Liver (tissue), 9 donors: ENCODE results near the gene GIGYF1. TPM values are rescaled to one million over a fixed set of nuclear protein-coding genes. Genes with fewer than 3 reads are reported as not detected.
A peak's percentile ranks its signal among the peaks of the same experiment; 100 is the strongest.

Experiments used
- DNase-seq: peaks from one replicate; pipeline ENCODE4 v3.0.0-alpha.2; 2017; ENCODE audit warnings: low spot score
- H3K27ac ChIP-seq, 2 donors: one replicate each; pipeline ENCODE4 v1.7.0; 2013; ENCODE audit warnings: inconsistent platforms in 2 of 2, low read length in 2 of 2, control low read depth in 1 of 2, low read depth in 1 of 2, mild to moderate bottlenecking in 1 of 2
- H3K27me3 ChIP-seq, 4 donors: one replicate each; pipeline versions ENCODE4 v1.6.1 to v1.7.0; 2013; ENCODE audit warnings: low read length in 3 of 4, inconsistent platforms in 1 of 4, mild to moderate bottlenecking in 1 of 4, moderate library complexity in 1 of 4; ENCODE audit not compliant: control insufficient read depth in 4 of 4, insufficient read depth in 4 of 4
- H3K36me3 ChIP-seq, 4 donors: one replicate each; pipeline versions ENCODE4 v1.6.1 to v1.7.0; 2013; ENCODE audit warnings: low read length in 3 of 4, mild to moderate bottlenecking in 3 of 4, low read depth in 1 of 4, moderate library complexity in 1 of 4; ENCODE audit not compliant: control insufficient read depth in 4 of 4, insufficient read depth in 3 of 4
- H3K4me1 ChIP-seq, 4 donors: one replicate each; pipeline versions ENCODE4 v1.6.1 to v1.7.0; 2013; ENCODE audit warnings: low read length in 3 of 4, mild to moderate bottlenecking in 3 of 4, moderate library complexity in 1 of 4; ENCODE audit not compliant: control insufficient read depth in 4 of 4, insufficient read depth in 4 of 4
- H3K4me3 ChIP-seq, 3 donors: one replicate each; pipeline versions ENCODE4 v1.6.1 to v1.7.0; 2013; ENCODE audit warnings: low read length in 3 of 3, control low read depth in 1 of 3, low read depth in 1 of 3, mild to moderate bottlenecking in 1 of 3
- H3K9ac ChIP-seq, 2 donors: one replicate each; pipeline ENCODE4 v1.7.0; 2013; ENCODE audit warnings: low read length in 2 of 2, mild to moderate bottlenecking in 2 of 2, moderate library complexity in 2 of 2, control low read depth in 1 of 2, low read depth in 1 of 2
- H3K9me3 ChIP-seq, 4 donors: one replicate each; pipeline versions ENCODE4 v1.6.1 to v1.7.0; 2013; ENCODE audit warnings: low read length in 3 of 4; ENCODE audit not compliant: control insufficient read depth in 4 of 4
- EGR1 ChIP-seq, 2 donors: IDR thresholded peaks; 2 replicates each; pipeline ENCODE4 v1.6.1; 2016 to 2018; ENCODE audit warnings: antibody characterized with exemption in 2 of 2, low read depth in 2 of 2
- FOXA1 ChIP-seq: IDR thresholded peaks from 2 replicates; pipeline ENCODE4 v1.6.1; 2016; ENCODE audit warnings: antibody characterized with exemption
- FOXA2 ChIP-seq: IDR thresholded peaks from 2 replicates; pipeline ENCODE4 v1.6.1; 2016; ENCODE audit warnings: antibody characterized with exemption
- GABPA ChIP-seq, 2 donors: IDR thresholded peaks in 1 of 2; conservative IDR thresholded peaks in 1 of 2; 2 replicates each; pipeline ENCODE4 v1.6.1; 2016; ENCODE audit warnings: antibody characterized with exemption in 2 of 2, mild to moderate bottlenecking in 1 of 2, moderate library complexity in 1 of 2
- HNF4A ChIP-seq, 2 donors: conservative IDR thresholded peaks; 2 replicates each; pipeline ENCODE4 v1.6.1; 2016; ENCODE audit warnings: antibody characterized with exemption in 2 of 2, mild to moderate bottlenecking in 2 of 2
- HNF4G ChIP-seq: IDR thresholded peaks from 2 replicates; pipeline ENCODE4 v1.6.1; 2016; ENCODE audit warnings: antibody characterized with exemption
- JUND ChIP-seq, 2 donors: IDR thresholded peaks; 2 replicates each; pipeline ENCODE4 v1.6.1; 2016; ENCODE audit warnings: antibody characterized with exemption in 2 of 2
- NR2F2 ChIP-seq: IDR thresholded peaks from 2 replicates; pipeline ENCODE4 v1.6.1; 2016; ENCODE audit warnings: antibody characterized with exemption
- RAD21 ChIP-seq, 2 donors: IDR thresholded peaks; 2 replicates each; pipeline ENCODE4 v1.6.1; 2016; ENCODE audit warnings: antibody characterized with exemption in 2 of 2, mild to moderate bottlenecking in 2 of 2
- RXRA ChIP-seq, 2 donors: IDR thresholded peaks; 2 replicates each; pipeline ENCODE4 v1.6.1; 2017 to 2018; ENCODE audit warnings: antibody characterized with exemption in 2 of 2, mild to moderate bottlenecking in 1 of 2
- SP1 ChIP-seq: IDR thresholded peaks from 2 replicates; pipeline ENCODE4 v1.6.1; 2018; ENCODE audit warnings: antibody characterized with exemption, mild to moderate bottlenecking
- TAF1 ChIP-seq: conservative IDR thresholded peaks from 2 replicates; pipeline ENCODE4 v1.6.1; 2016; ENCODE audit warnings: antibody characterized with exemption, mild to moderate bottlenecking
- YY1 ChIP-seq: IDR thresholded peaks from 2 replicates; pipeline ENCODE4 v1.6.1; 2016; ENCODE audit warnings: antibody characterized with exemption, mild to moderate bottlenecking
- WGBS: extraction: QIAGEN DNeasy Blood & Tissue Kit; methylation state at CpG from one replicate; pipeline ENCODE4 v1.1.7; 2013; 5-methylcytosine and 5-hydroxymethylcytosine counted together
- polyA plus RNA-seq, 2 donors: library from polyadenylated mRNA; stranded (reverse) in 1 of 2; unstranded in 1 of 2; fragments of 200-250 nt in 1 of 2; fragments of >200 nt in 1 of 2; fragmentation: Nextera tagmentation in 1 of 2; extraction: Ambion mirVana in 1 of 2; gene quantifications; one replicate each; pipeline versions ENCODE4 v1.2.1 to v1.2.3, GENCODE V29; 2013 to 2015
- total RNA-seq, 2 donors: library from RNA; depleted of rRNA; stranded (reverse); fragments of >200 nt; gene quantifications; one replicate each; pipeline ENCODE4 v1.2.3, GENCODE V29; 2014
- TF ChIP-seq, protein P1 (sequence below): IDR thresholded peaks from 2 replicates; pipeline ENCODE4 v1.6.1; 2016; ENCODE audit warnings: antibody characterized with exemption, mild to moderate bottlenecking
- TF ChIP-seq, protein P2 (sequence below): IDR thresholded peaks from 2 replicates; pipeline ENCODE4 v1.6.1; 2016; ENCODE audit warnings: antibody characterized with exemption
- TF ChIP-seq, protein P3 (sequence below): IDR thresholded peaks from 2 replicates; pipeline ENCODE4 v1.6.1; 2016; ENCODE audit warnings: antibody characterized with exemption
- TF ChIP-seq, protein P4 (sequence below): IDR thresholded peaks from 2 replicates; pipeline ENCODE4 v1.6.1; 2016; ENCODE audit warnings: antibody characterized with exemption
- TF ChIP-seq, protein P5 (sequence below): fragments of 150-350 bp; IDR thresholded peaks from 2 replicates; pipeline ENCODE4 v1.5.1; 2017; ENCODE audit warnings: improper control_type of control experiment, low read depth, low read length; ENCODE audit not compliant: missing input control
- donor health status: healthy.
- donor health status: healthy.
- donor health status: healthy.
- donor health status: healthy.
- donor health status: healthy.

GIGYF1 gene
- total and polyA plus RNA-seq, 4 donors, result 6.8 to 12.7 (median 10.1) TPM

DNA sequence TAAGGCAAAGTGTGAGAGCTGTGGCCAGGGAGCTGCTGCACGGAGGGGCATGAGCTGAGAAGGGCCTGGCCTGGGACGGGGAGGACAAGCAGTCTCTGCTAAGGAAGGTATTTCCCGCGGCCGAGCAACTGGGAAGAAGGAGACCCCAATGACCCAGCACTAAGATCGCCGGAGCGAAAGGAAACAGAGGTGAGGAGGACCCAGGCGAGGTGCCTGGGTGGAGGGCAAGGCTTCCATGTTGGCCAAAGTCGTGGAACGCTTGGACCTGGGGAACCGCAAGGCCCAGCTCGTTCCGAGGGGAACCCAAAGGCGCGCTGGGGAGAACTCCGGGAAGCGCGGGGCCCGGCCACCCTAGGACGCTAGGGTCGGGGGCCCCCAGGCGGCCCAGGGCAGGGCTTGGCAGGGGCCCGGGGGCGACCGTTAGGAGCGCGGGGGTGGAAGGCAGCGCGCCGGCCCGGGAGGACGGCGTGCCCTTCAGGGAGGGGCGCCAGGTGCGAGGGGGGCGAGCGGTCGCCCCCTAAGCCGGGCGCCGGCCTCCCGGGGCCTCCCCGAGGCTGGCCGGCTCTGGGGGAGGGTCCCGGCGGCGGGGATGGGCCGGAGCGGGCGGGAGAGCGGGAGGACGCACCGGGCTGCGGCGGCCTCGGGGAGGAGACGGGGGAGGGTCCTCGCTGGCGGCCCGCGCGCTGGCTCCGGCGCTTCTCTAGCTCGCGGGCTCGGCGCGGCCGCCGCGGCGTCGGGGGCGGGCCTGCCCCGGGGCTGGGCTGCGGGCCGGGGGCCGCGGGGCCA lies 545 bp downstream of the GIGYF1 start:
- H3K27ac ChIP-seq, result peak overlapping the region; percentile 2 to 63
- TF ChIP-seq, protein P1, sequence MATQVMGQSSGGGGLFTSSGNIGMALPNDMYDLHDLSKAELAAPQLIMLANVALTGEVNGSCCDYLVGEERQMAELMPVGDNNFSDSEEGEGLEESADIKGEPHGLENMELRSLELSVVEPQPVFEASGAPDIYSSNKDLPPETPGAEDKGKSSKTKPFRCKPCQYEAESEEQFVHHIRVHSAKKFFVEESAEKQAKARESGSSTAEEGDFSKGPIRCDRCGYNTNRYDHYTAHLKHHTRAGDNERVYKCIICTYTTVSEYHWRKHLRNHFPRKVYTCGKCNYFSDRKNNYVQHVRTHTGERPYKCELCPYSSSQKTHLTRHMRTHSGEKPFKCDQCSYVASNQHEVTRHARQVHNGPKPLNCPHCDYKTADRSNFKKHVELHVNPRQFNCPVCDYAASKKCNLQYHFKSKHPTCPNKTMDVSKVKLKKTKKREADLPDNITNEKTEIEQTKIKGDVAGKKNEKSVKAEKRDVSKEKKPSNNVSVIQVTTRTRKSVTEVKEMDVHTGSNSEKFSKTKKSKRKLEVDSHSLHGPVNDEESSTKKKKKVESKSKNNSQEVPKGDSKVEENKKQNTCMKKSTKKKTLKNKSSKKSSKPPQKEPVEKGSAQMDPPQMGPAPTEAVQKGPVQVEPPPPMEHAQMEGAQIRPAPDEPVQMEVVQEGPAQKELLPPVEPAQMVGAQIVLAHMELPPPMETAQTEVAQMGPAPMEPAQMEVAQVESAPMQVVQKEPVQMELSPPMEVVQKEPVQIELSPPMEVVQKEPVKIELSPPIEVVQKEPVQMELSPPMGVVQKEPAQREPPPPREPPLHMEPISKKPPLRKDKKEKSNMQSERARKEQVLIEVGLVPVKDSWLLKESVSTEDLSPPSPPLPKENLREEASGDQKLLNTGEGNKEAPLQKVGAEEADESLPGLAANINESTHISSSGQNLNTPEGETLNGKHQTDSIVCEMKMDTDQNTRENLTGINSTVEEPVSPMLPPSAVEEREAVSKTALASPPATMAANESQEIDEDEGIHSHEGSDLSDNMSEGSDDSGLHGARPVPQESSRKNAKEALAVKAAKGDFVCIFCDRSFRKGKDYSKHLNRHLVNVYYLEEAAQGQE, result no peak
- TF ChIP-seq YY1 (no peak), FOXA2 (no peak), GABPA (IDR thresholded peaks at IDR 0.05 in 1 of 2, conservative IDR thresholded peaks at IDR 0.05 in 1 of 2) (no peak), NR2F2 (no peak), JUND (IDR thresholded peaks at IDR 0.05) (no peak), SP1 (no peak), HNF4G (no peak), RAD21 (IDR thresholded peaks at IDR 0.05) (no peak), RXRA (IDR thresholded peaks at IDR 0.05) (no peak), HNF4A (conservative IDR thresholded peaks at IDR 0.05) (no peak), EGR1 (IDR thresholded peaks at IDR 0.05; ENCODE audit: low read depth in 2 of 2) (no peak), TAF1 (no peak), FOXA1 (no peak)
- TF ChIP-seq, protein P2, sequence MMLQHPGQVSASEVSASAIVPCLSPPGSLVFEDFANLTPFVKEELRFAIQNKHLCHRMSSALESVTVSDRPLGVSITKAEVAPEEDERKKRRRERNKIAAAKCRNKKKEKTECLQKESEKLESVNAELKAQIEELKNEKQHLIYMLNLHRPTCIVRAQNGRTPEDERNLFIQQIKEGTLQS, result no peak
- TF ChIP-seq, protein P3, sequence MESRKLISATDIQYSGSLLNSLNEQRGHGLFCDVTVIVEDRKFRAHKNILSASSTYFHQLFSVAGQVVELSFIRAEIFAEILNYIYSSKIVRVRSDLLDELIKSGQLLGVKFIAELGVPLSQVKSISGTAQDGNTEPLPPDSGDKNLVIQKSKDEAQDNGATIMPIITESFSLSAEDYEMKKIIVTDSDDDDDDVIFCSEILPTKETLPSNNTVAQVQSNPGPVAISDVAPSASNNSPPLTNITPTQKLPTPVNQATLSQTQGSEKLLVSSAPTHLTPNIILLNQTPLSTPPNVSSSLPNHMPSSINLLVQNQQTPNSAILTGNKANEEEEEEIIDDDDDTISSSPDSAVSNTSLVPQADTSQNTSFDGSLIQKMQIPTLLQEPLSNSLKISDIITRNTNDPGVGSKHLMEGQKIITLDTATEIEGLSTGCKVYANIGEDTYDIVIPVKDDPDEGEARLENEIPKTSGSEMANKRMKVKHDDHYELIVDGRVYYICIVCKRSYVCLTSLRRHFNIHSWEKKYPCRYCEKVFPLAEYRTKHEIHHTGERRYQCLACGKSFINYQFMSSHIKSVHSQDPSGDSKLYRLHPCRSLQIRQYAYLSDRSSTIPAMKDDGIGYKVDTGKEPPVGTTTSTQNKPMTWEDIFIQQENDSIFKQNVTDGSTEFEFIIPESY, result no peak
- TF ChIP-seq, protein P4, sequence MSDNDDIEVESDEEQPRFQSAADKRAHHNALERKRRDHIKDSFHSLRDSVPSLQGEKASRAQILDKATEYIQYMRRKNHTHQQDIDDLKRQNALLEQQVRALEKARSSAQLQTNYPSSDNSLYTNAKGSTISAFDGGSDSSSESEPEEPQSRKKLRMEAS, result no peak
- TF ChIP-seq, protein P5, sequence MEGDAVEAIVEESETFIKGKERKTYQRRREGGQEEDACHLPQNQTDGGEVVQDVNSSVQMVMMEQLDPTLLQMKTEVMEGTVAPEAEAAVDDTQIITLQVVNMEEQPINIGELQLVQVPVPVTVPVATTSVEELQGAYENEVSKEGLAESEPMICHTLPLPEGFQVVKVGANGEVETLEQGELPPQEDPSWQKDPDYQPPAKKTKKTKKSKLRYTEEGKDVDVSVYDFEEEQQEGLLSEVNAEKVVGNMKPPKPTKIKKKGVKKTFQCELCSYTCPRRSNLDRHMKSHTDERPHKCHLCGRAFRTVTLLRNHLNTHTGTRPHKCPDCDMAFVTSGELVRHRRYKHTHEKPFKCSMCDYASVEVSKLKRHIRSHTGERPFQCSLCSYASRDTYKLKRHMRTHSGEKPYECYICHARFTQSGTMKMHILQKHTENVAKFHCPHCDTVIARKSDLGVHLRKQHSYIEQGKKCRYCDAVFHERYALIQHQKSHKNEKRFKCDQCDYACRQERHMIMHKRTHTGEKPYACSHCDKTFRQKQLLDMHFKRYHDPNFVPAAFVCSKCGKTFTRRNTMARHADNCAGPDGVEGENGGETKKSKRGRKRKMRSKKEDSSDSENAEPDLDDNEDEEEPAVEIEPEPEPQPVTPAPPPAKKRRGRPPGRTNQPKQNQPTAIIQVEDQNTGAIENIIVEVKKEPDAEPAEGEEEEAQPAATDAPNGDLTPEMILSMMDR, result no peak
- peak overlapping the region; percentile 29 to 94 (median 56) for H3K4me3 ChIP-seq
- peak overlapping the region in 1 of 2 donors; percentile 1 for H3K9ac ChIP-seq
- no peaks in the 10 kb centered on the region for H3K9me3 ChIP-seq
- under 1% methylated on average over 81 of the region's 81 CpGs for WGBS
- peaks cover 7 to 32% (median 21%) of the 10 kb centered on the region in 4 donors for H3K4me1 ChIP-seq
- DNase-seq, result peak; percentile 39
- no peaks in the 10 kb centered on the region for H3K27me3 ChIP-seq
- H3K36me3 ChIP-seq, result peaks cover 0 to 3% (median 0%) of the 10 kb centered on the region in 4 donors
